Ishikawa (cell line): ENCODE results near the gene LONP2.

Experiments
- YY1 ChIP-seq: IDR thresholded peaks from 2 replicates; pipeline ENCODE4 v1.6.1; 2012; ENCODE audit warnings: low read depth
- TF ChIP-seq, protein P1 (sequence below): IDR thresholded peaks from 2 replicates; pipeline ENCODE4 v1.6.1; 2012

DNA sequence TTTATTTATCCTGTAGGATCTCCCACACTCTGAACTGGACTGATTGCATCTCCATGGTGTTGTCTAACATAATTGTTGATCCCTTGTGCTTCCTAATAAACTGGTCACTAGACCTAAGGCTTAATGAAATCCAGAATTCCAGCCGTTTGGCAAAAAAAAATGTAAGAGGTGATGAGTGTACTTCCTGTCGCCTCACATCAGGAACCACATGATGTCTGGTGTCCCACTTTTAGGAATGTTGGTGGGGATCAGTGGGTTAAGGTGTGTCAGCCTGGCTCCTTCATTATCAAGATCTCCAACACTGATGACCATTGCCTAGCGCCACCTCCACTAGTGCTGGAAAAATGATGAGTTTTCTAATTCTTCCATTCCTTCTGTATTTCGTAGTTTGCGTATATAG lies 18.6 kb upstream of the LONP2 start:
- TF ChIP-seq YY1: no peak
- TF ChIP-seq, protein P1, sequence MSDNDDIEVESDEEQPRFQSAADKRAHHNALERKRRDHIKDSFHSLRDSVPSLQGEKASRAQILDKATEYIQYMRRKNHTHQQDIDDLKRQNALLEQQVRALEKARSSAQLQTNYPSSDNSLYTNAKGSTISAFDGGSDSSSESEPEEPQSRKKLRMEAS: no peak
